ENCODE data around the gene DENND4A. TPM values are rescaled to one million over a fixed set of nuclear protein-coding genes. Genes with fewer than 3 reads are reported as not detected.

The DENND4A gene
- total RNA-seq, 1 donor: 35.0 TPM

DNA sequence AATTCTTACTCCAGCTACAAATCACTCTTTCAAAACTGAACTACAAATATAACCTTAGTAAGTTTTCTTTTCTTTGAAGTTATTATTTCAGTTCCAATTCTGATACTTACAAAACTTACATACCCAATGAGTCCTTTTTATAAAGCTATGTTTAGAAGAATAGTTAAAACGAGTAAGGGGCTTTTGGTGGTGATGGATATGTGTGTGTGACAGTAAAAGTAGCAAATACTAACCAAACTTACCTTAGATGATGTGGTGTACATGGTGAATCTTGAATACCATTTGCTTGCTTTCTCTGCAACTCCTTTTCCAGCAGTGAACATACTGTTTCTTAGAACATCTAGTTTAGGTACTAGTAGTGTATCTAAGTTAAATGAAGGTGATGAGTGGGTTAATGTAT, 101.9 kb downstream of the DENND4A start:
- no peak for DNase-seq (ENCODE audit: low read depth in 2 of 3, low spot score in 2 of 3)

DNA sequence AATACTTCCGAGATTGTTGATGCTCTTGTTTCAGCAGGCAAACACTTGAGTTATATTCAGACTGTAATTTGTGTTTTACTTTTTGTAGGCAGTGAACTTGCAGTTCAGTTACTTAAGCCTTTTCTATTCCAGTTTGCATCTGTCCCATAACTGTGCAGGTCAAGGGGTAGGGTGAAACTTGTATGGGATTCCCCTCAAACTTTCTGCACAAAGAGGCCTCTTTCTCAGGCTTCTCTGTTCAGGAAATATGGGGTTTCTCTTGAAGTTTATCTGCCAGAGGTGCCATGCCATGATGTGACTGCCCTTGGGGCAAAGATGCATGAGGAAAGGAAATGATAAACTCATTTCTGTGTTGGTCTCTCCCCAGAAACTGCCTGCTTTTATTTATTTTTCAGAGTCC, 103.6 kb downstream of the DENND4A start:
- DNase-seq (ENCODE audit: low read depth in 2 of 3, low spot score in 2 of 3): no peak

DNA sequence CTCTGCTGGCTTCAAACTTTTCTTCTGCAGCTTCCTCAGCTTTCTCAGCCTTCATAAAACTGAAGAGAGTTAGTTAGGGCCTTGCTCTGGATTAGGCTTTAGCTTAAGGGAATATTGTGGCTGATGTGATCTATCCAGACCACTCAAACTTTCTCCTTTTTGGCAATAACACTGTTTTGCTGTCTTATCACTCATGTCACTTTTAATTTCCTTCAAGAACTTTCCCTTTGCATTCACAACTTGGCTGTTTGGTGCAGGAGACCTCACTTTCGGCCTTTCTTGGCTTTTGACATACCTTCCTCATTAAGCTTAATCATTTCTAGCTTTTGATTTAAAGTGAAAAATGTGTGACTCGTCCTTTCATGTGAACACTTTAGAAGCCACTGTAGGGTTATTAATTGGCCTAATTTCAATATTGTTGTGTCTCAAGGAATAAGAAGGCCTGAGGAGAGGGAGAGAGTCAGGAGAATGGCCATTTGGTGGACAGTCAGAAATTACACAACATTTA, 109.6 kb downstream of the DENND4A start:
- no peak for DNase-seq (ENCODE audit: low read depth in 2 of 3, low spot score in 2 of 3)

DNA sequence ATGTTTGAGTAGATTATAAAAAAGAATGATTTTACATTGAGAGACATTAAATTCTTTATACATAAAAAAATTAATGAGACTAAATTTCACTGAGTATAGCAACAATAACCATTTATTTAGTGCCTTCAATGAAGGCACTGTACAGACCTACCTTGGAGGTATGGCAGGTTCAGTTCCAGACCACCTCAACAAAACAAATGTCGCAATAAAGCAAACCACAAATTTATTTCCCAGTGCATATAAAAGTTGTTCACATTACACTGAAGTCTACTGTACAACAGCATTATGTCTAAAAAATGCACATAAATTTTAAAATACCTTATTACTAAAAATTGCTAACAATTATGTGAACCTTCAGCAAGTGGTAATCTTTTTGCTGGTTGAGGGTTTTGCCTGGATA, 111.5 kb downstream of the DENND4A start:
- DNase-seq (ENCODE audit: low read depth in 2 of 3, low spot score in 2 of 3): no peak

DNA sequence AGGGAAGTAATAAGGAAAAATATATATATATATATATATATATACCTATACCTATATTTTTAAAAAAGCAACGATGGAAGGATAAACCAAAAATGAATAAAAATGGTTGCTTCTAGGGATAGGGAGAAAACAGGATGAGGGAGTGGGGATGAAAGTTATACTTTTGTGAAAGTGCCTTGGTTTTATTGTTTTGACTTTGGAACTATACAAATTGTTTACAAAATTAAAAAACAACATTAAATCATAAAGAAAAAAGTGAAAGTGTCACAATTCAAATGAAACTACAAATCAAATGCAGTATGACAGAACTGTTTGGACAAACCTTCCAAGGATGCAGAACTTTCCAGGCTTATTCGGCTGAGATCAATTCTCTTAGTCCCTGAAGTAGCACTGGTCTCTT, 116.0 kb downstream of the DENND4A start:
- no peak for DNase-seq (ENCODE audit: low read depth in 2 of 3, low spot score in 2 of 3)

DNA sequence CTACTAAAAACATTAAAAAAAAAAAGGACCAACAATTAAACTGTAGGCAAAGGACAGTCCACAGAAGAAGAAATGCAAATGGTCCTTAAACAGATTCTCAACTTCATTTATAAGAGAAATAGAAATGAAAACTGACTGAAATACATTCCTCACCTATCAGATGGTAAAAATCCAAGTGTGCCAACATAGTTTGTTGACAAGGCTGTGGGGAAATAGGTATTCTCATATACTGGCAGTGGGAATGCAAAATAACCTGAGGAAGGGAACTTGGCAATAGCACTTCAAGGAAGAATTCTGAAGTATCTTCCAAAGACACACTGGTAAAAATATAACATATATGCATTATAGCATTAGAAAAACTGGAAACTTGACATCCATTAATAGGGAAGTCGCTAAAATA, 116.5 kb downstream of the DENND4A start:
- DNase-seq (ENCODE audit: low read depth in 2 of 3, low spot score in 2 of 3): no peak

DNA sequence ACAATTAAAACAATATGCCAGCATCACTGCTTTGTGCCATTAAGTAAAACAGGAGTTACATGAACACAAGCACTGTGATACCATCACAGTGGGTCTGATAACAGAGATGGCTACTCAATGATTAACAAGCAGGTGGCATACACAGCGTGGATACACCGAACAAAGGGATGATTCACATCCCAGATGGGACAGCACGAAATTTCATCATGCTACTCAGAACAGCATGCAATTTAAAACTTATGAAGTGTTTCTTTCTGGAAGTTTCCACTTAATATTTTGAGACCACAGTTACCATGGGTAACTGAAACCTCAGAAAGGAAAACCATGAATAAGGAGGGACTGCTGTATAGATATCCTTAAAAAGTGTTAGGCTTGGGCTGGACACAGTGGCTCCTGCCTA, 125.8 kb downstream of the DENND4A start:
- DNase-seq (ENCODE audit: low read depth in 2 of 3, low spot score in 2 of 3): no peak

DNA sequence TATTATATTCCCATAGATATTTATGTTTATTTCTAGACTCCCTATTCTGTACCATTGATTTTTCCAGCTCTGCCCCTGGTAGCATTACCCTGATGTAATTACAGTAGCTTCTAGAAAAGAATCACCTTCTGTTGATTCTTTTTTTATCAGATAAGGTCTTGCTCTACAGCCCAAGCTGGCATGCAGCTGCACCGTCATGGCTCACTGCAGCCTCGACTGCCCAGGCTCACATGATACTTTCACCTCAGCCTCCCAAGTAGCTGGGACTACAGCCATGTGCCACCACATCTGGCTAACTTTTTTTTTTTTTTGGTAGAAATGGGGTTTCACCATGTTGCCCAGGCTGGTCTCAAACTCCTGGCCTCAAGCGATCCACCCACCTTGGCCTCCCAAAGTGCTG, 128.6 kb downstream of the DENND4A start:
- DNase-seq (ENCODE audit: low read depth in 2 of 3, low spot score in 2 of 3): no peak

DNA sequence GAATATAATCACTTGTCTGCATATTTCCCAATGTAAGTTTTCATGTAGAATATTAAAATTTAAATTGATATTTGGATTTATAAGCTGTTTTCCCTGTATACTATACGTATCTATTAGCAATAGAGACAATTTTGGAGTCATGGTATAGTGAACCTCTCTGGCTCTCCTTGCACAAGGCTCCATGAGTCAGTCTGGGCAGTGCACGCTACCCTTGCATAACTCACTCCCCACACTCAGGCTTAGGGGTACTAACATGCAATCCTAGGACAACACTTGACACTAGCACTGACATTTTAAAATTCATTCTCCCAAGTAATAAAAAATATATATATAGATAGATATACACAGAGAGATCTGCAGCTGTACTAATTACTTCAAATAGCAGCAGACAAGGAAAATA, 131.2 kb downstream of the DENND4A start:
- no peak for DNase-seq (ENCODE audit: low read depth in 2 of 3, low spot score in 2 of 3)

DNA sequence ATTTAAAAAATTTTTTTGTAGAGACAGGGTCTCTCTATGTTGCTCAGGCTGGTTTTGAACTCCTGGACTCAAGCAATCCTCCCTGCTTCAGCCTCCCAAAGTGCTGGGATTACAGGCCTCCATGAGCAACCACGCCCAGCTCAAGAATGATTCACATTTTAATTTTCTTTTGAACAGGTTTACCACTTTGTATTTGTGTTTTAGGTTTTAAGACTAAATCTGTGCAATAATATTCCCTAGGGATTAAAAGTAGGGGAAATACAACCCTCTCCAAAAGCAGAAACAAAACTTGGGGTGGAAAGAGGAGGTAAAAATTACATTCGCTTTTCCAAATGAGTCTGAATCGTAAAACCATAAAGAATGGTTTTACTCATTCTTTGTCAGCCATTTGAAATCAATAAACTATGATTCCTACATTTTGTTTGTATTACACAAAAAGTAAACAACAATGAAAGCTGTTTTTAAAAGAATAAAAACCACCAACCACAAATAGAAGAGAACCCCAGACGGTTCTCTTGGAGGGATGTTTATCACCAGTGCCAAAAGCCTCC, 132.5 kb downstream of the DENND4A start:
- no peak for DNase-seq (ENCODE audit: low read depth in 2 of 3, low spot score in 2 of 3)

DNA sequence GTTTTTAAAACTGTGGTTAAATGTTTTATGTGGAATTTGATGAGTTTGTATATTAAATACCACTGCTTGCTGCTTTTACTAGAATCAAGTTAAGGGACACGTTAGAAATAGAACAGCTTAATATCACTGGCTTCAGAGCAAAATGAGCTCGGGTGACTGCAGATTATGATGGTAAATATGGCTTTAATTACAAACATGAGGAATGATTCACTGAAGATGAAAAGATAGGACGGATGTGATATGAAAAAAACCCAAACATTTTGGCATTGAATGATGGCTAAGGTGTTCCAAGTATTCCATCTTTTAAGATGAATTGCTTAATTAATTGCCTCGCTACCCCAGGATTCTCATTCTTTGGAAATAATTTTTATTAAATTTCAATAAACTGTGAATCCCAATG, 136.6 kb downstream of the DENND4A start:
- no peak for DNase-seq (ENCODE audit: low read depth in 2 of 3, low spot score in 2 of 3)

DNA sequence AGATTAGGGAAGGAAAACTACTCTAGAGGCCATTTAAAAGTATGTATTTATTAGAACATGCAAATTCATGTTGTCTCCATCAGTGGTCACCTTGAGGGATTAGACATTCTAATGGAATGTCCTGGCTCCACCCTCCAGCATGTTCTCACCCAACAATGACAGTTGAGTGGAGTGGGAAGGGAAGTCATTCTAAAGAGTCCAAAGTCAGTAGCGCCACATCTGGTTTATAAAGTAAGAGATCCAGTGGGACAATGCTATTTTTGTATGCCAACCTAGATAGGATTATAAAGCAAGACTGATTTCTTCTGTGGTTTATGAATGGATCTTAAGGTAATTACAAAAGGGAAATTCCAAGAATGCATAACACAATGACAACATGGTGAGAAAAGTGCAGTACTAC, 137.1 kb downstream of the DENND4A start:
- DNase-seq (ENCODE audit: low read depth in 2 of 3, low spot score in 2 of 3): no peak

DNA sequence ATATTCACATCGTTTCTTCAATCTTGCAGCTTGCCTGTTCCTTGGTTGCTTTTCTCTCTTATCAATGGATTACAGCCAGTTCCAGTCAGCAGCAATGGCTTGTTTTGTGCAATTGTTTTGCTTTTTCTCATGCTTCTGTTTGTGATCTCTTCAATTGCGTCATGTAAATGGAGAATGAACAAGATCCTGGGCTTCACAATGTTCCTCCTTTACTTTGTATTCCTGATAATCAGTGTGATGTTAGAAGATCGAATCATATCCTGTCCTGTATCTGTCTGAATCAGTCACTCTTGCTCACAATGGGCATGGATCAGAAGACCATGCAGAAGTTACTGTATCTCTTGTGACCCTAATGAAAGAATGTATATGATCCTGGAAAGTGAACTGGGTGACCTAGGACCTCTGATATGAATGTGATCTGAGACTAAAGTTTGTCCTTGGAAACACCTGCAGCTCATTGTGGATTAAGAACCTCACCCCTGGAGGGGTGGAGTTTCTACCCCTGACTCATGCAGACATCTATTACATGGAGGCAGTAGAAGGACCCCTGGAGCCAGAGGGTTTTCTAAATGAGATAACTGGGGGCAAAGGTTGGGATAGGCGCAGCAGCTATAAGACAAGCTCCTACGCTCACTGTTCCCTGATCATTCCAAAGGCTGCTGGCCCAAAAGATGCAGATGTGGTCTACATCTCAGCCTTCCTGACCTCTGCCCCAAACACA, 138.1 kb downstream of the DENND4A start:
- DNase-seq (ENCODE audit: low read depth in 2 of 3, low spot score in 2 of 3): no peak

DNA sequence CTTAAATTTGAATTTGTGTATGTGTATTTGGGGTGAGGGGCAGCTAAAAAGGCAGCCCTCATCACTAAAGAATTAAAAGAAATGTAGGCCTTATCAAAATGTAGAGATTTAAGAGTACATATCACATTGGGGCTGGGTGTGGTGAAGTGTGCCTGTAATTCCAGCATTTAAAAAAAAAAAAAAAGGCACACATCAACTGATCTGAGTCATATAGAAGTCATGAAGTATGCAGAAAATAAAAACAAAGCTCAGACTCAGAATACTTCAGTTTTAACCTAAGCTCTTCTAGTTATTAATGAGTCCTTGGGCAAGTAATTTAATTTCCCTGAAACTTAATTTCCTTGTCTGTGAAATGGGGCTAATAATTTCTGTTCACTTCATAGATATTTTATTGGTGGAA, 138.8 kb downstream of the DENND4A start:
- no peak for DNase-seq (ENCODE audit: low read depth in 2 of 3, low spot score in 2 of 3)

DNA sequence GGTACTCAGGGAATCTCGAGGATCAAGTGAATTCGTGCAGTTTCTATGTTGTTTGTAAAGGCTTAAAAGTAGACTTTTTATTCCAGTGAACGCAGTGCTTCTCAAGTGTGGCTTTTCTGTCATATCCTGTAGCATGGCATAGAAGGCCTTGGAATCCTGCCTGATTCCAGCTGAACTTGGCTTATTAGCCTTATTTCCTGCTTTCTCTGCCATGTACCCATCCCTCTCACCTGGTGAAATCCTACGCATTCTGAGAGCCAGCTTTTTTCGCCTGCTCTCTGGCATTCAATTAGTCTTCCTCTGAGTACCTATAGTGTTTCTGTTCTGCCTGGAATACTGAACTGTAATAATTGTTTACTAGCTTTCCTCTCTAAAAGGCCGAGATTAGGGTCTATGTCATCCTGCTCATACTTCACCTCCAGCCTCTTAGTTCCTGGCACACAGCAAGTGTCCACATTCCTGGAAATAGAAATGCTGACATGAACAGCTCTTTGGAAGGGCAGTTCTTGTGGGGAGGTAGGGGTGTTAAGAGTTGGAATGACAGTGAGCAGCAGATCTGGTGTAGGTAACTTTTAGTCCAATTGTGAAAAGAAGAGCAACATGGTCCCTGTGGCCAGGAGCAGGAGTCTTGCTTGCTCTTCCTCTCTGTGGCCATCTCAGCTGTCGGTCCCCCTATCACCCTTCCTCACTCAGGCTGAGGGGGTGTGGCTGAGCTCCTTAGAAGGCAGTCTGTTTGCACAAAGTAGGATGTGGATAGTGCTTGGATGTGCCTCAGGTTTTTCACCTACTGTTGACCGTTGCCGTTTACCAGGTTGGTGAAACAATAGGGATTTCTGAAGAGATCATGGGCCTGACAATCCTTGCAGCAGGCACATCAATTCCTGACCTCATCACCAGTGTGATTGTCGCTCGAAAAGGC, 140.0 kb downstream of the DENND4A start:
- DNase-seq (ENCODE audit: low read depth in 2 of 3, low spot score in 2 of 3): no peak

DNA sequence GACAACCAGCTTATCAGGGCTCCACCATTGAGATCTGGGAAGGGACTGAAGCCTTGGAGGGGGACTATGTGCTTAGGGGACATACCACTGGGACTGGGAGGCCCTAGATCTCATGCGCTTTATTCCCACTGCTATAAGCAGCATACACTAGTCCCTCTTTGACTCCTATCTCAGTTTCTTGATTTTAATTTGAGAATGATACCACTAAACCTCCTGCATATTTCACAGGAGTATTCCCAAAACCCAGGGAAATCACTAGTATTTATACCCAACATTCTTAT, 141.1 kb downstream of the DENND4A start:
- no peak for DNase-seq (ENCODE audit: low read depth in 2 of 3, low spot score in 2 of 3)

DNA sequence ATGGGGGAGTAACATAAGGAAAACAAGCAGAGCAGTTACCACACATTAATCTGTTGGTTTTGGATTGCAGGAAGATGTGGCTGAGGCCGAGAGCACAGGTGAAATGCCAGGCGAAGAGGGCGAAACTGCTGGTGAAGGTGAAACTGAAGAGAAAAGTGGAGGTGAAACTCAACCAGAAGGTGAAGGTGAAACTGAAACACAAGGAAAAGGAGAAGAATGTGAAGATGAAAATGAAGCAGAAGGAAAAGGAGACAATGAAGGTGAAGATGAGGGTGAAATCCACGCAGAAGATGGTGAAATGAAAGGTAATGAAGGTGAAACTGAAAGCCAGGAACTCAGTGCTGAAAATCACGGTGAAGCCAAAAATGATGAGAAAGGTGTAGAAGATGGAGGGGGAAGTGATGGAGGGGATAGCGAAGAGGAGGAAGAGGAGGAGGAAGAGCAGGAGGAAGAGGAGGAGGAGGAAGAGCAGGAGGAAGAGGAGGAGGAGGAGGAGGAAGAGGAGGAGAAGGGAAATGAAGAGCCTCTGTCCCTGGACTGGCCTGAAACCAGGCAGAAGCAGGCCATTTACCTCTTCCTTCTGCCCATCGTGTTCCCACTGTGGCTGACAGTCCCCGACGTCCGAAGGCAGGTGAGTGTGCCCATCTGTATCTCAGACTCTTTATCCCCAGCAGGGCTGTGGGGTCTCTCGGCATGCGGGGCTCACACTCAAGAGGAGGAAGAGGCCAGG, 141.6 kb downstream of the DENND4A start:
- DNase-seq (ENCODE audit: low read depth in 2 of 3, low spot score in 2 of 3): no peak

DNA sequence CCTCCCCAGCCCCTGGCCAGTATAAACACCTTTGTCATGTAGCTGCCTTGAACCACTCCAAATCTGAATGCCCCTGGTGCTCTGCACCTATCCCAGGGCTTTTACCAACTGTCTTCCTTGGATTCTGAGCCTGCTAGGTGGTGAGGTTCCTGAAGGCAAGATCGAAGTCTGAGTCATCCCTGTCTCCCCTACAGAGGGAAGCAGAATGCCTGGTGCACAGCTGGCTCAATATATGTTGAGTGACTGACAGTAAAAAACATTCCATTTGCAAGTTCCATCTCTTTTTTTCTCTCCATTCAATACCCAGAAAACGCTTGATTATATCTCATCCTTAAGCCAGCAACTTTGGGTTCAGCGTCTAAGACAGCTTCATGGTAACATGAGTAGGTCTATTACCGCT, 145.6 kb downstream of the DENND4A start:
- no peak for DNase-seq (ENCODE audit: low read depth in 2 of 3, low spot score in 2 of 3)

DNA sequence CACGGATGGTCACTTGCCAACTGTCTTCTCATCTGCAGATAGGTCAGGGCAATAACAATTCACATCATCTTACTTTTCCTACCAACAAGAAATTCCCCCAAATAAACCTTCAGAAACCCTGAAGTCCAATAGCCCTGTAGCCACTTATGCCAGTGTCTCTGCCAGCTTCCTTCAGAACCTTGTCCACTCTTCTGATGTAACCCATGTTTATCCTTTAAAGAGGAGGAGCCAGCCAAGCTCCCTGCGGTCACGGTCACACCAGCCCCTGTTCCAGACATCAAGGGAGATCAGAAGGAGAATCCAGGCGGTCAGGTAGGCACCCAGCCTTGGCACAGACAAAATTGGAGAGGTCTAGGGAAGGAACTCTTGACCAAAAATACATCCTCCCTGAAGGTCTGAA, 146.7 kb downstream of the DENND4A start:
- DNase-seq (ENCODE audit: low read depth in 2 of 3, low spot score in 2 of 3): no peak

DNA sequence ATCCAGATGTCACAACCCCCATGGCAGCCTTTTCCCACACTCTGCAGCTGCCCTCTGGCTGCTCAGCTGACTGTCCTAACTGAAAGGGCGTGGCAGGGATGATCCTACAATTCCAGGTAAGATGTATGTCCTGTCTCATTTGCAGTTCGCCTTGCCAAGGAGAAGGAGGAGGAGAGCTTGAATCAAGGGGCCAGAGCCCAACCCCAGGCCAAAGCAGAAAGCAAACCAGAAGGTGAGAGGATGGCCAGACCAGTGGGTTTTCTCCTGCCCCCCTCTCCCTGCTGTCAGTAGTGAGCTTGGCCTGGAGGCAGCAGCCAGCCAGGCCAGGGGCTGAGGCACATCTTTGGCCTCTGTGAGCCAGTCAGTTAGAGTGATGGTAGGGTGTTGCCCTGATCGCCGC, 147.8 kb downstream of the DENND4A start:
- DNase-seq (ENCODE audit: low read depth in 2 of 3, low spot score in 2 of 3): no peak

DNA sequence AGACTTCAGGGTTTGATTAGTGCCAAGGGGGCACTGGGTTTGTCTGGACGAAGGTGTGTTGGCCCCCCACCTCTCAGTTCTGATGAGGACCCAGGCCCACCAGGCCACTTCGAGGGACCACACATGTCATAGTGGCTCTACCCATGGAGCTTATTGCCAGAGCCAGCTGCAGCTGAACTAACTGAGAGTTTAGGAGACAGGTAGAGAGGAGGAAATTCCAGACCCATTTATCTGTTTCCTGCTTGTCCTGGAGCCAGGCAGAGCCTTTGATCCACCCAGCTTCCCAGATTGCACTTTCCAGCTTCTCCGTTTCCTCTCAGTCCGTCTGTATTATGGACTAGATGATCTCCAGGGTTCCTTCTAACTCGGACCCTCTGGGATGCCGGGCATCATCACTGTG, 149.5 kb downstream of the DENND4A start:
- no peak for DNase-seq (ENCODE audit: low read depth in 2 of 3, low spot score in 2 of 3)

Data from hematopoietic multipotent progenitor cell (in vitro differentiated cells).